Measurements from ENCODE around the gene PIK3C2G. TPM values are rescaled to one million over a fixed set of nuclear protein-coding genes. Genes with fewer than 3 reads are reported as not detected.

The PIK3C2G gene
- polyA plus RNA-seq, 1 experiment = not detected

- DNase-seq (ENCODE audit: low read depth, low spot score) = no peak
- Histone ChIP-seq H3K27me3 (ENCODE audit: control insufficient read depth, insufficient read depth, low read length) (no peaks in the 10 kb centered on the region), H3K27ac (ENCODE audit: low read depth, low read length) (no peak overlapping the region), H3K4me3 (ENCODE audit: low read depth, low read length) (no peak overlapping the region), H3K9me3 (ENCODE audit: control insufficient read depth, insufficient read depth, low read length) (no peaks in the 10 kb centered on the region)
- ChIA-PET CTCF (interaction anchor here (0.9 to 3.0 kb wide), 6 partner anchors 15 to 85 kb away, joined by 3 to 26 read pairs (median 7); no protein-coding TSS in a partner anchor), POLR2A (no interaction called here)
- peak; percentile 52 for TF ChIP-seq CTCF (IDR thresholded peaks at IDR 0.05; ENCODE audit: low read depth, low read length)
Measured at GRCh38 chr12:18224745-18225144, 36.6 kb upstream of the PIK3C2G start.

- ChIA-PET POLR2A (no interaction called here), CTCF (interaction anchor here (0.5 to 1.4 kb wide), 2 partner anchors 15 to 87 kb away, joined by 3 read pairs; no protein-coding TSS in a partner anchor)
- H3K27ac ChIP-seq (ENCODE audit: low read depth, low read length) = no peak overlapping the region
- no peaks in the 10 kb centered on the region for H3K9me3 ChIP-seq (ENCODE audit: control insufficient read depth, insufficient read depth, low read length)
- no peak for DNase-seq (ENCODE audit: low read depth, low spot score)
- no peaks in the 10 kb centered on the region for H3K27me3 ChIP-seq (ENCODE audit: control insufficient read depth, insufficient read depth, low read length)
- H3K4me3 ChIP-seq (ENCODE audit: low read depth, low read length) = no peak overlapping the region
- TF ChIP-seq CTCF (IDR thresholded peaks at IDR 0.05; ENCODE audit: low read depth, low read length) = no peak
Measured at GRCh38 chr12:18239526-18239925, 21.8 kb upstream of the PIK3C2G start.

GRCh38 chr12:18242380-18243089 lies 18.8 kb upstream of the PIK3C2G start:
- Histone ChIP-seq H3K27me3 (ENCODE audit: control insufficient read depth, insufficient read depth, low read length) (no peaks in the 10 kb centered on the region), H3K9me3 (ENCODE audit: control insufficient read depth, insufficient read depth, low read length) (no peaks in the 10 kb centered on the region), H3K4me3 (ENCODE audit: low read depth, low read length) (no peak overlapping the region), H3K27ac (ENCODE audit: low read depth, low read length) (no peak overlapping the region)
- no peak for TF ChIP-seq CTCF (IDR thresholded peaks at IDR 0.05; ENCODE audit: low read depth, low read length)
- CTCF ChIA-PET = no interaction called here
- DNase-seq (ENCODE audit: low read depth, low spot score) = no peak
- POLR2A ChIA-PET = no interaction called here

- Histone ChIP-seq H3K4me3 (ENCODE audit: low read depth, low read length) (no peak overlapping the region), H3K9me3 (ENCODE audit: control insufficient read depth, insufficient read depth, low read length) (no peaks in the 10 kb centered on the region), H3K27me3 (ENCODE audit: control insufficient read depth, insufficient read depth, low read length) (no peaks in the 10 kb centered on the region), H3K27ac (ENCODE audit: low read depth, low read length) (no peak overlapping the region)
- no peak for TF ChIP-seq CTCF (IDR thresholded peaks at IDR 0.05; ENCODE audit: low read depth, low read length)
- DNase-seq (ENCODE audit: low read depth, low spot score) = no peak
- ChIA-PET CTCF (no interaction called here), POLR2A (no interaction called here)
Measured at GRCh38 chr12:18243238-18243637, 18.1 kb upstream of the PIK3C2G start.

GRCh38 chr12:18246066-18246465 lies 15.3 kb upstream of the PIK3C2G start:
- DNase-seq (ENCODE audit: low read depth, low spot score) = no peak
- no peak overlapping the region for H3K4me3 ChIP-seq (ENCODE audit: low read depth, low read length)
- H3K27me3 ChIP-seq (ENCODE audit: control insufficient read depth, insufficient read depth, low read length) = no peaks in the 10 kb centered on the region
- TF ChIP-seq CTCF (IDR thresholded peaks at IDR 0.05; ENCODE audit: low read depth, low read length) = peak; percentile 45
- POLR2A ChIA-PET = no interaction called here
- no peak overlapping the region for H3K27ac ChIP-seq (ENCODE audit: low read depth, low read length)
- H3K9me3 ChIP-seq (ENCODE audit: control insufficient read depth, insufficient read depth, low read length) = no peaks in the 10 kb centered on the region
- CTCF ChIA-PET = interaction anchor here (1.0 to 2.5 kb wide), 4 partner anchors 35 to 940 kb away, joined by 4 to 9 read pairs (median 4); no protein-coding TSS in a partner anchor
